A549 (cell line): ENCODE measurements around the gene ERN2.

Source experiments
- CTCF ChIP-seq: fragments of >200 bp; sonication (Bioruptor Twin); formaldehyde crosslinking; IDR thresholded peaks from 3 replicates; pipeline ENCODE4 v1.5.1; 2016
- EP300 ChIP-seq, 2 experiments: fragments of >200 bp; sonication (Bioruptor Twin); formaldehyde crosslinking; IDR thresholded peaks; 2 replicates in 1 of 2; 3 replicates in 1 of 2; pipeline ENCODE4 v1.6.1; 2016 to 2017
- FOXS1 ChIP-seq: fragments of 250-450 bp; sonication (Bioruptor Pico); IDR thresholded peaks from 2 replicates; pipeline ENCODE4 v1.5.0; 2020; ENCODE audit warnings: mild to moderate bottlenecking, moderate library complexity
- MAX ChIP-seq: IDR thresholded peaks from 2 replicates; pipeline ENCODE4 v1.6.1; 2012
- TF ChIP-seq, protein P1 (sequence below): fragments of 200-600 bp; sonication (generic); IDR thresholded peaks from 2 replicates; pipeline ENCODE4 v1.6.1; 2016; ENCODE audit warnings: antibody characterized with exemption, mild to moderate bottlenecking, moderate library complexity

GRCh38 chr16:23640931-23641765 lies 71.9 kb downstream of the ERN2 start, which contains the start of the genes DCTN5 and PALB2:
- TF ChIP-seq FOXS1 (CRISPR knock-in tag) (no peak), MAX (peak; percentile 92), CTCF (no peak), EP300 (IDR thresholded peaks at IDR 0.05) (no peak)
- TF ChIP-seq, protein P1, sequence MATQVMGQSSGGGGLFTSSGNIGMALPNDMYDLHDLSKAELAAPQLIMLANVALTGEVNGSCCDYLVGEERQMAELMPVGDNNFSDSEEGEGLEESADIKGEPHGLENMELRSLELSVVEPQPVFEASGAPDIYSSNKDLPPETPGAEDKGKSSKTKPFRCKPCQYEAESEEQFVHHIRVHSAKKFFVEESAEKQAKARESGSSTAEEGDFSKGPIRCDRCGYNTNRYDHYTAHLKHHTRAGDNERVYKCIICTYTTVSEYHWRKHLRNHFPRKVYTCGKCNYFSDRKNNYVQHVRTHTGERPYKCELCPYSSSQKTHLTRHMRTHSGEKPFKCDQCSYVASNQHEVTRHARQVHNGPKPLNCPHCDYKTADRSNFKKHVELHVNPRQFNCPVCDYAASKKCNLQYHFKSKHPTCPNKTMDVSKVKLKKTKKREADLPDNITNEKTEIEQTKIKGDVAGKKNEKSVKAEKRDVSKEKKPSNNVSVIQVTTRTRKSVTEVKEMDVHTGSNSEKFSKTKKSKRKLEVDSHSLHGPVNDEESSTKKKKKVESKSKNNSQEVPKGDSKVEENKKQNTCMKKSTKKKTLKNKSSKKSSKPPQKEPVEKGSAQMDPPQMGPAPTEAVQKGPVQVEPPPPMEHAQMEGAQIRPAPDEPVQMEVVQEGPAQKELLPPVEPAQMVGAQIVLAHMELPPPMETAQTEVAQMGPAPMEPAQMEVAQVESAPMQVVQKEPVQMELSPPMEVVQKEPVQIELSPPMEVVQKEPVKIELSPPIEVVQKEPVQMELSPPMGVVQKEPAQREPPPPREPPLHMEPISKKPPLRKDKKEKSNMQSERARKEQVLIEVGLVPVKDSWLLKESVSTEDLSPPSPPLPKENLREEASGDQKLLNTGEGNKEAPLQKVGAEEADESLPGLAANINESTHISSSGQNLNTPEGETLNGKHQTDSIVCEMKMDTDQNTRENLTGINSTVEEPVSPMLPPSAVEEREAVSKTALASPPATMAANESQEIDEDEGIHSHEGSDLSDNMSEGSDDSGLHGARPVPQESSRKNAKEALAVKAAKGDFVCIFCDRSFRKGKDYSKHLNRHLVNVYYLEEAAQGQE: no peak
